Prostate gland (tissue), 2 donors: Measurements from ENCODE around the gene MRC1.

Experiments used
- CTCF ChIP-seq, 4 experiments: fragments of 200-600 bp in 2 of 4; fragments of 450-650 bp in 2 of 4; sonication (generic) in 2 of 4; IDR thresholded peaks; 1 replicate in 3 of 4; 2 replicates in 1 of 4; pipeline ENCODE4 v1.5.1; 2016 to 2019; ENCODE audit warnings: antibody characterized with exemption in 4 of 4, mild to moderate bottlenecking in 2 of 4, moderate library complexity in 2 of 4
- POLR2A ChIP-seq: fragments of 450-650 bp; IDR thresholded peaks from one replicate; pipeline ENCODE4 v1.6.1; 2016; ENCODE audit warnings: antibody characterized with exemption, mild to moderate bottlenecking

- TF ChIP-seq POLR2A (no peak), CTCF (IDR thresholded peaks at IDR 0.05) (no peak)
These were observed 141.6 kb downstream of the MRC1 start for GRCh38 chr10:17950726-17951125.
